GM19328 (cell line): ENCODE measurements around the gene CMC1.

ENCODE experiments used
- ATAC-seq: cut with Tn5 transposase; IDR thresholded peaks from one replicate; pipeline ENCODE4 v1.9.1; 2021; ENCODE audit warnings: mild to moderate bottlenecking, moderate library complexity; ENCODE audit not compliant: unreplicated experiment

CMC1 gene

DNA sequence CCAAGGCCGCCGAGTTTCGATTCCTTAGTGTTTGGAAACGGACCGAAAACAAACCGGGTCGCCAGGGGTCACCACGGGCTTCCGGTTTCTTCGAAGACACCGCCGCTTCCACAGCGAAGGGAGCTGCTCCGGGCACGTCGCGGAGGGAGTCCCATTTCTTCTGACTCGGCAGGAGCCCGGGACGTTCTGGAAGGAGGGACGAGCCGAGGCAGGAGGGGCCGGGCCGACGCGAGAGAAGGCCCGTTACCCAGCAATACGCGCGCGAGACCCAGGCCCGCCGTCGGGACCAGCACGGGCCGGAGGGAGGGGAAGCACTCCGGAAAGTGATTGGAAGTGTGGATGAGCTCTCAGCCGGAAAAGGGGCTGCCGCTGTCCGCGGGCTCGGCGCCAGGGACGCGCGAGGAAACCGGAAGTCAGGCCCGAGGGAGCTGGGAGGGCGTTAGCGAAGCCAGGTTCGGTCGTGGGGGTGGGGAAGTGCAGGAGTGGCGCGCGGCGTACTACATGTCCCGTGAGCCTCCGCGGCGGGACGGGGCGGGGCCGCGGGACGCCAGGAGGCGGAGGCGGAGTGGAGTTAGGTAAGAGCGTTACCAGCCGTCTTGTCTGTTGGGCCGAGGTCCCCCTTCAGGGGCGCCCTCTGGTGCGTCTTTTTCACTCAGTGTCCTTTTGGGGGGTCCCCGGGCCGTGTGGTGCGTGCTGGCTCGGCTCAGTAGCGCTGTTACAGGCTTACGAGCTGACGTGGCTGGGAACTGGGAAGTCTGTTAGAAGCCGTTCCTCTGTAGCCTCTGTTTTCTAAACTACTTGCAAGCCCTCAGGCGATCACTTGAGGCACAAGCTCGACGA is 107.4 kb downstream of the CMC1 start, which contains the start of the genes AZI2 and ZCWPW2:
Gene AZI2 (minus strand): TSS at position 196 of the 840 bp plus-strand sequence. CDS start 8,207 bp downstream, outside the sequence.
Gene ZCWPW2 (plus strand): TSS at position 93 of the 840 bp plus-strand sequence. CDS start 64,348 bp downstream, outside the sequence.
- peak; percentile 91 for ATAC-seq

DNA sequence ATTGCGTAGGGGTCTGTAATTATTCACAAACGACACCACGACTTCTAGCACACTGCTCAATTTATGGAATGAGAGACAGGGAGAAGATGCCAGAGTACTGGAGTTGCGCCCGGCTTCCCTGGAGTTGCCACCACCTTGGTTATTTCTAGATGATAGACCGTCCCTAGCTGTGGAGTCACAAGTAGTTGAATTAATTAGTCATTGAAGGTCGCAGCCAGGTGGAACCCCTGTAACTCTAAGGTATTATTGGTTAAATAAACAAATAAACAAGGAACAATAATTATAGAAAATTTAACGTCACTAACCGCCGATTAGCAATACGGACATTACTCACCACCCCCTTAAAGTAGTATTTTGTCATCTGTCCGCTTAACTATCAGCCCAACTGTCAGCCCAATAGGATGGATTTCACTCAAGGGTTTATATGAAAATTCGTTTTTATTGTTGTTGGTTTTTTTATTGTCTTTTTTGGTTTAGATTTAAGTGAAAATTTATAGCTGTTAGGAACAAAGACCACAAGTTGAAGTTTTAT is 108.1 kb downstream of the CMC1 start:
- no peak for ATAC-seq
